Smooth muscle cell (in vitro differentiated cells): ENCODE data around the gene ERCC4. TPM values are rescaled to one million over a fixed set of nuclear protein-coding genes. Genes with fewer than 3 reads are reported as not detected.
A peak's percentile ranks its signal among the peaks of the same experiment; 100 is the strongest.

Experiments
- DNase-seq: peaks from one replicate; lab custom pipeline; 2025; ENCODE audit not compliant: unreplicated experiment; lab: John Stamatoyannopoulos, UW
- H2AFZ ChIP-seq: fragments of 200-600 bp; sonication (generic); 2 replicates; pipeline ENCODE4 v1.6.0; 2016; ENCODE audit warnings: antibody characterized with exemption, low read depth, mild to moderate bottlenecking
- H3F3A ChIP-seq: fragments of 200-600 bp; sonication (generic); 2 replicates; pipeline ENCODE4 v1.6.0; 2017; ENCODE audit warnings: antibody characterized with exemption, low read depth
- H3K27ac ChIP-seq: fragments of 200-600 bp; sonication (generic); 2 replicates; pipeline ENCODE4 v1.5.1; 2016; ENCODE audit warnings: low read depth, mild to moderate bottlenecking
- H3K27me3 ChIP-seq: fragments of 200-600 bp; sonication (generic); 2 replicates; pipeline ENCODE4 v1.6.1; 2016; ENCODE audit warnings: low read depth, mild to moderate bottlenecking
- H3K36me3 ChIP-seq: fragments of 200-600 bp; sonication (generic); 2 replicates; pipeline ENCODE4 v1.5.1; 2016; ENCODE audit warnings: low read depth
- H3K4me1 ChIP-seq: fragments of 200-600 bp; sonication (generic); 2 replicates; pipeline ENCODE4 v1.5.1; 2016; ENCODE audit warnings: low read depth
- H3K4me2 ChIP-seq: fragments of 200-600 bp; sonication (generic); 2 replicates; pipeline ENCODE4 v1.6.0; 2016; ENCODE audit warnings: mild to moderate bottlenecking
- H3K4me3 ChIP-seq: fragments of 200-600 bp; sonication (generic); 2 replicates; pipeline ENCODE4 v1.5.1; 2016; ENCODE audit warnings: mild to moderate bottlenecking
- H3K79me2 ChIP-seq: fragments of 200-600 bp; sonication (generic); 2 replicates; pipeline ENCODE4 v1.6.0; 2016; ENCODE audit warnings: low read depth, mild to moderate bottlenecking
- H3K9ac ChIP-seq: fragments of 200-600 bp; sonication (generic); 2 replicates; pipeline ENCODE4 v1.6.0; 2016; ENCODE audit warnings: low read depth
- H3K9me3 ChIP-seq: fragments of 200-600 bp; sonication (generic); replicated peaks from 2 replicates; pipeline ENCODE4 v1.5.1; 2016; ENCODE audit warnings: low read depth
- H4K20me1 ChIP-seq: fragments of 200-600 bp; sonication (generic); 2 replicates; pipeline ENCODE4 v1.6.0; 2016; ENCODE audit warnings: low read depth
- WGBS: methylation state at CpG from one replicate; pipeline ENCODE4 v1.1.7; 2016; ENCODE audit warnings: low lambda C conversion rate; 5-methylcytosine and 5-hydroxymethylcytosine counted together
- polyA plus RNA-seq: library from polyadenylated mRNA; unstranded; fragments of >200 nt; fragmentation: Nextera tagmentation; extraction: Ambion mirVana; gene quantifications from 2 replicates; pipeline ENCODE4 v1.2.1, GENCODE V29; 2016
- total RNA-seq: library from RNA; depleted of rRNA; stranded (reverse); fragments of >200 nt; gene quantifications from 2 replicates; pipeline ENCODE4 v1.2.3, GENCODE V29; 2014
- TF ChIP-seq, protein P1 (sequence below): fragments of 200-600 bp; sonication (generic); IDR thresholded peaks from 2 replicates; pipeline ENCODE4 v1.5.1; 2017; ENCODE audit warnings: borderline replicate concordance, mild to moderate bottlenecking, antibody characterized with exemption; ENCODE audit not compliant: insufficient read depth, poor library complexity, severe bottlenecking

The ERCC4 gene
- total and polyA plus RNA-seq, 2 experiments from 2014 or later = 10.3 to 17.4 TPM

DNA sequence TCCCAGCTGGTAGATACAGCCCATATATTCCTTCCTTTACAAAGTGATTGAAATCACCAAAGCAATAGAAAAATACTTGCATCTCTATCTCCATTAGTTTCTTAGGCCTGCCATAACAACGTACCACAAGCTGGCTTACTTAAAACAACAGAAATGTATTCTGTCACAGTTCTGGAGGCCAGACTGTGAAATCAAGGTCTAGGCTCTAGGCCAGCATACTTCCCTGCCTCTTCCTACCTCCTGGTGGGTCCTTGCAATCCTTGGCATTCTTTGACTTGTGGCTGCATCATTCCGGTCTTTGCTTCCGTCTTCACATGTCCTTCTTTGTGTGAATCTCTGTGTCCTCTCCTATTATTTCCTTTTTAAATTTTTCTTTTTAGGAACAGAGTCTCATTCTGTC is 62.5 kb downstream of the ERCC4 start:
- no peak overlapping the region for H2AFZ ChIP-seq
- H3K36me3 ChIP-seq = no peaks in the 10 kb centered on the region
- H3K4me1 ChIP-seq = no peaks in the 10 kb centered on the region
- H3K79me2 ChIP-seq = no peaks in the 10 kb centered on the region
- H3K9ac ChIP-seq = no peak overlapping the region
- no peaks in the 10 kb centered on the region for H3K27me3 ChIP-seq
- no peak for DNase-seq
- peaks cover 13% of the 10 kb centered on the region for H3K9me3 ChIP-seq
- H3K4me3 ChIP-seq = no peak overlapping the region
- TF ChIP-seq, protein P1, sequence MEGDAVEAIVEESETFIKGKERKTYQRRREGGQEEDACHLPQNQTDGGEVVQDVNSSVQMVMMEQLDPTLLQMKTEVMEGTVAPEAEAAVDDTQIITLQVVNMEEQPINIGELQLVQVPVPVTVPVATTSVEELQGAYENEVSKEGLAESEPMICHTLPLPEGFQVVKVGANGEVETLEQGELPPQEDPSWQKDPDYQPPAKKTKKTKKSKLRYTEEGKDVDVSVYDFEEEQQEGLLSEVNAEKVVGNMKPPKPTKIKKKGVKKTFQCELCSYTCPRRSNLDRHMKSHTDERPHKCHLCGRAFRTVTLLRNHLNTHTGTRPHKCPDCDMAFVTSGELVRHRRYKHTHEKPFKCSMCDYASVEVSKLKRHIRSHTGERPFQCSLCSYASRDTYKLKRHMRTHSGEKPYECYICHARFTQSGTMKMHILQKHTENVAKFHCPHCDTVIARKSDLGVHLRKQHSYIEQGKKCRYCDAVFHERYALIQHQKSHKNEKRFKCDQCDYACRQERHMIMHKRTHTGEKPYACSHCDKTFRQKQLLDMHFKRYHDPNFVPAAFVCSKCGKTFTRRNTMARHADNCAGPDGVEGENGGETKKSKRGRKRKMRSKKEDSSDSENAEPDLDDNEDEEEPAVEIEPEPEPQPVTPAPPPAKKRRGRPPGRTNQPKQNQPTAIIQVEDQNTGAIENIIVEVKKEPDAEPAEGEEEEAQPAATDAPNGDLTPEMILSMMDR = no peak
- 86% methylated on average over 3 of the region's 3 CpGs for WGBS
- no peak overlapping the region for H3K27ac ChIP-seq
- H4K20me1 ChIP-seq = no peaks in the 10 kb centered on the region
- H3F3A ChIP-seq = no peaks in the 10 kb centered on the region
- no peak overlapping the region for H3K4me2 ChIP-seq

DNA sequence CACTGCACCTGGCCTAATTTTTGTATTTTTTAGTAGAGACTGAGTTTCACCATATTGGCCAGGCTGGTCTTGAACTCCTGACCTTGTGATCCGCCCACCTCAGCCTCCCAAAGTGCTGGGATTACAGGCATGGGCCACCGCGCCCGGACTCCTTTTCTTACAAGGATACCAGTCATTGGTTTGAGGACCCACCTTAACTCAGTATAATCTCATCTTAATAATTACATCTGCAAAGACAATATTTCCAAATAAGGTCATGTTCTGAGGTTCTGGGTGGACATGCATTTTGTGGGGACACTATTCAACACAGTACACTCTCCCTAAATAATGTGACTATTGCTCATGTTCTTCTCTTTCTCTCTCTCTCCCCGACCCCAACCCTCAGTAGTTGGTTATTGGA is 63.7 kb downstream of the ERCC4 start:
- Histone ChIP-seq H3K4me2 (no peak overlapping the region), H3K9me3 (peaks cover 13% of the 10 kb centered on the region), H3K4me3 (no peak overlapping the region), H3K27ac (peak overlapping the region; percentile 79), H3K4me1 (no peaks in the 10 kb centered on the region), H3K79me2 (no peaks in the 10 kb centered on the region), H3K9ac (no peak overlapping the region), H3K27me3 (no peaks in the 10 kb centered on the region), H2AFZ (peak overlapping the region; percentile 67), H3K36me3 (no peaks in the 10 kb centered on the region), H4K20me1 (no peaks in the 10 kb centered on the region), H3F3A (no peaks in the 10 kb centered on the region)
- 78% methylated on average over 5 of the region's 5 CpGs for WGBS
- no peak for DNase-seq
- TF ChIP-seq, protein P1 = no peak

DNA sequence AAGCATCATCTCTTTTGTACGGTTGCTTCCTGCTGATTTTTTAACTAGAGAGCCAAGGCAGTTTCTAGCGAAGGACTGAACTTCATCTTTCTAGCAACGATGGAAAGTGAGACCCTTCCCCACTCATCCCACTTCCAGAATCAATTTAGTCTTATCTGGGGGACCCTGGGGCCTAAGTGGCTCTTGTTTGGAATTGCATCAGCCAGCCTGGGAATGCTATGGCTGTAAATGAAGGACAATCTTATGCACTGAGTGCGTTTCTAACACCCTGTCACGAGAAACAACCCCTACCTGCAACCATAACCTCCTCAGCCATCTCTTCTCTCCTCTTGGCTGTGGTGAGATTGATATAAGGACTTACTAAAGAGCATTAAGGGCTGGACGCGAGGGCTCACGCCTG is 64.8 kb downstream of the ERCC4 start:
- Histone ChIP-seq H3K79me2 (no peaks in the 10 kb centered on the region), H3K4me2 (no peak overlapping the region), H3K4me1 (no peaks in the 10 kb centered on the region), H3K4me3 (no peak overlapping the region), H3K9ac (peak overlapping the region; percentile 32), H3F3A (no peaks in the 10 kb centered on the region), H3K9me3 (peaks cover 7% of the 10 kb centered on the region), H3K36me3 (no peaks in the 10 kb centered on the region), H2AFZ (peak overlapping the region; percentile 65), H4K20me1 (no peaks in the 10 kb centered on the region), H3K27me3 (no peaks in the 10 kb centered on the region), H3K27ac (peak overlapping the region; percentile 79)
- no peak for DNase-seq
- TF ChIP-seq, protein P1 = no peak
- 70% methylated on average over 8 of the region's 8 CpGs for WGBS

DNA sequence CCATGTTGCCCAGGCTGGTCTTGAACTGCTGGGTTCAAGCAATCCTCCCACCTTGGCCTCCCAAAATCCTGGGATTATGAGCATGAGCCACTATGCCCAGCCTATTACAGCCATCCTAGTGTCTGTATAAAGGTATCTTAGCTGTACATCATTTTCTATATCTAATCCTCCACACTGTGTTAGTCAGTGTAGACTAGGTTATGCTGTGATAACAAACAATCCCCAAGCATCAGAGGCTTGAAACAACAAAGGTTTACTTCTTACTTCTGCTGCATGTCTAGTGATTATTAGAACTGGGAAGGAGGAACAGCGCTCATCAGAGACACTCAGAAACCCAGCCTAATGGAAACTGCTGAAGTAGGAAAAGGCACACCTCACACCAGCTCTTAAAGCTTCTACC is 68.1 kb downstream of the ERCC4 start:
- H3K36me3 ChIP-seq = no peaks in the 10 kb centered on the region

More for the DNA sequence above, 68.1 kb downstream of the ERCC4 start:
- H3K9me3 ChIP-seq = no peaks in the 10 kb centered on the region
- no peak overlapping the region for H3K4me2 ChIP-seq
- 96% methylated on average over 1 of the region's 1 CpG for WGBS
- no peaks in the 10 kb centered on the region for H3F3A ChIP-seq
- H3K4me3 ChIP-seq = no peak overlapping the region
- H4K20me1 ChIP-seq = no peaks in the 10 kb centered on the region
- DNase-seq = no peak
- no peaks in the 10 kb centered on the region for H3K4me1 ChIP-seq
- no peaks in the 10 kb centered on the region for H3K27me3 ChIP-seq
- H3K27ac ChIP-seq = no peak overlapping the region
- no peak overlapping the region for H3K9ac ChIP-seq
- no peaks in the 10 kb centered on the region for H3K79me2 ChIP-seq
- TF ChIP-seq, protein P1 = no peak
- no peak overlapping the region for H2AFZ ChIP-seq
